GM18909 (cell line): ENCODE measurements around the gene MEOX2.

Experiments used
- ATAC-seq: cut with Tn5 transposase; IDR thresholded peaks from one replicate; pipeline ENCODE4 v1.9.1; 2021; ENCODE audit warnings: mild to moderate bottlenecking; ENCODE audit not compliant: unreplicated experiment, poor library complexity

The MEOX2 gene

GRCh38 chr7:15567652-15568051 lies 118.8 kb downstream of the MEOX2 start:
- no peak for ATAC-seq

GRCh38 chr7:15567036-15567435 lies 119.4 kb downstream of the MEOX2 start:
- ATAC-seq: no peak

- ATAC-seq: no peak
These were observed 120.0 kb downstream of the MEOX2 start for GRCh38 chr7:15566476-15566875.

DNA sequence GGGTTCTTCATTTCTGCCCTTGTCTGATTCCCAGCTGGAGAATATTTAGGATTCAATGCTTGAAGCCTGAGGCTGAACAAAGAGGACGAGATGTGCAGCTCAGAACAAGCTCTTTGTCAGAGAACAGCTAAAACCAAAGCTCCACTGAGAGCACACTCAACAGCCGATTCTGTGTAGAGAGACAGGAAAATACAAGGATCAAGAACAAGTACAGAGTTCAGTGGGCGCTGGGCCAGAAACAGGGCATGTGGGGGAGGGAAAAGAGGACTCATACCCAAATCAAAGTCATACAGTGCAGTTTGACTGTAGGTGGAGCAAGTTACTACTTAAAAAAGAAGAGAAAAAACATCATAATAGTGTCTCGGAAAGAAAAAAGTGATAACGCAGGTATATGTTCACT lies 124.6 kb downstream of the MEOX2 start, which contains the start of gene AGMO:
Gene AGMO (minus strand): TSS at position 181 of the 400 bp plus-strand sequence.
- ATAC-seq: no peak
